Lung (tissue), 12 donors: ENCODE measurements around the gene CFAP251. TPM values are rescaled to one million over a fixed set of nuclear protein-coding genes. Genes with fewer than 3 reads are reported as not detected.

Experiments
- ATAC-seq: fragments of 200-7000 bp; cut with Tn5 transposase; one replicate; pipeline ENCODE4 v1.9.1; 2020; ENCODE audit warnings: moderate number of reproducible peaks; ENCODE audit not compliant: insufficient read depth, low FRiP score
- DNase-seq, 3 donors: peaks; one replicate each; pipeline ENCODE4 v3.0.0-alpha.2; 2013 to 2017
- H3K27ac ChIP-seq, 2 donors: one replicate each; pipeline ENCODE4 v1.5.1; 2013; ENCODE audit warnings: mild to moderate bottlenecking in 2 of 2, moderate library complexity in 2 of 2, control low read depth in 1 of 2, inconsistent platforms in 1 of 2, low read depth in 1 of 2, low read length in 1 of 2
- H3K27me3 ChIP-seq, 3 donors: one replicate each; pipeline ENCODE4 v1.5.1; 2013; ENCODE audit warnings: low read length in 2 of 3; ENCODE audit not compliant: control insufficient read depth in 3 of 3, insufficient read depth in 3 of 3
- H3K36me3 ChIP-seq, 4 donors: one replicate each; pipeline ENCODE4 v1.5.1; 2013; ENCODE audit warnings: low read length in 4 of 4, mild to moderate bottlenecking in 1 of 4, moderate library complexity in 1 of 4; ENCODE audit not compliant: control insufficient read depth in 4 of 4, insufficient read depth in 4 of 4
- H3K4me1 ChIP-seq, 5 donors: one replicate each; pipeline ENCODE4 v1.5.1; 2013; ENCODE audit warnings: low read length in 5 of 5, mild to moderate bottlenecking in 2 of 5, moderate library complexity in 1 of 5; ENCODE audit not compliant: control insufficient read depth in 5 of 5, insufficient read depth in 5 of 5
- H3K4me3 ChIP-seq: one replicate; pipeline ENCODE4 v1.5.1; 2013; ENCODE audit warnings: mild to moderate bottlenecking, control low read depth, moderate library complexity
- H3K9ac ChIP-seq, 2 donors: one replicate each; pipeline ENCODE4 v1.5.1; 2013; ENCODE audit warnings: low read length in 2 of 2, control low read depth in 1 of 2; ENCODE audit not compliant: insufficient read depth in 1 of 2
- H3K9me3 ChIP-seq, 4 donors: one replicate each; pipeline ENCODE4 v1.5.1; 2013; ENCODE audit warnings: low read length in 3 of 4, mild to moderate bottlenecking in 1 of 4, moderate library complexity in 1 of 4; ENCODE audit not compliant: control insufficient read depth in 4 of 4, insufficient read depth in 3 of 4
- whole genome bisulfite sequencing, 2 donors: extraction: QIAGEN DNeasy Blood & Tissue Kit; methylation state at CpG; one replicate each; pipeline ENCODE4 v1.1.7; 2013; 5-methylcytosine and 5-hydroxymethylcytosine counted together
- polyA plus RNA-seq, 2 donors: library from polyadenylated mRNA; stranded (reverse); fragments of 200-250 nt; gene quantifications; one replicate each; pipeline ENCODE4 v1.2.1, GENCODE V29; 2013
- total RNA-seq, 2 donors: library from RNA; depleted of rRNA in 1 of 2; stranded (reverse); fragments of >200 nt in 1 of 2; gene quantifications; one replicate each; pipeline ENCODE4 v1.2.1, GENCODE V29; 2014 to 2021
- TF ChIP-seq, protein P1 (sequence below): IDR thresholded peaks from 2 replicates; pipeline ENCODE4 v1.5.1; 2012; ENCODE audit warnings: mild to moderate bottlenecking; ENCODE audit errors: control extremely low read depth, extremely low read depth
- donor health status: control.
- donor health status: control.
- donor health status: Bipolar disorder and iron deficiency.
- donor health status: healthy.
- donor health status: DM: yes; HTN: yes; CAD: no.

CFAP251 gene
- total and polyA plus RNA-seq, 4 donors: 6.9 to 35.4 (median 15.6) TPM

DNA sequence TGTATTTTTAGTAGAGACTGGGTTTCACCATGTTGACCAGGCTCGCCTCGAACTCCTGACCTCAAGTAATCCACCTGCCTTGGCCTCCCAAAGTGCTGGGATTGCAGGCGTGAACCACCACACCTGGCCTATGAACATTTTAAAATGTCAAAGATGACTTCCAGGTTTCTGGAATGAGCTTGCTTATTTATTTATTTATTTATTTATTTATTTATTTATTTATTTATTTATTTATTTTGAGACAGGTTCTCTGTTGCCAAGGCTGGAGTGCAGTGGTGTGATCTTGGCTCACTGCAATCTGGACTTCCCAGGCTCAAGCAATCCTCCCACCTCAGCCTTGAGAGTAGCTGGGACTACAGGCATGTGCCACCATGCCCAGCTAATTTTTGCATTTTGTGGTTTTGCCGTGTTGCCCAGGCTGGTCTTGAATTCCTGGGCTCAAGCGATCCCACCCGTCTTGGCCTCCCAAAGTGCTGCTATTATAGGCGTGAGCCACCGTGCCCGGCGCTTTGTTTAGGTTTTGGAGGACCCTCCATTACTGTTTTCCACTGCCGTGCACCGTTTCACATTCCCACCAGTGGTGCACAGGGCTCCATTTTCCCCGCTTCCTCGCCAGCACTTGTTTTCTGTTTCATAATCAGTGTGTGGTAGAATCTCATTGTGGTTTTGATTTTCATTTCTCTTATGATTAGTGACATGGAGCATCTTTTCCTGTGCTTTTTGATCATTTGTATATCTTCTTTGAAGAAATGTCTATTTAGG is 6.4 kb upstream of the CFAP251 start:
- Histone ChIP-seq H3K27ac (no peak overlapping the region), H3K36me3 (peaks cover 21 to 28% (median 25%) of the 10 kb centered on the region in 4 donors), H3K9ac (no peak overlapping the region), H3K4me1 (no peaks in the 10 kb centered on the region), H3K9me3 (no peaks in the 10 kb centered on the region), H3K27me3 (no peaks in the 10 kb centered on the region), H3K4me3 (no peak overlapping the region)
- WGBS, 2 donors: 85 to 91% methylated on average over 14 of the region's 14 CpGs
- TF ChIP-seq, protein P1, sequence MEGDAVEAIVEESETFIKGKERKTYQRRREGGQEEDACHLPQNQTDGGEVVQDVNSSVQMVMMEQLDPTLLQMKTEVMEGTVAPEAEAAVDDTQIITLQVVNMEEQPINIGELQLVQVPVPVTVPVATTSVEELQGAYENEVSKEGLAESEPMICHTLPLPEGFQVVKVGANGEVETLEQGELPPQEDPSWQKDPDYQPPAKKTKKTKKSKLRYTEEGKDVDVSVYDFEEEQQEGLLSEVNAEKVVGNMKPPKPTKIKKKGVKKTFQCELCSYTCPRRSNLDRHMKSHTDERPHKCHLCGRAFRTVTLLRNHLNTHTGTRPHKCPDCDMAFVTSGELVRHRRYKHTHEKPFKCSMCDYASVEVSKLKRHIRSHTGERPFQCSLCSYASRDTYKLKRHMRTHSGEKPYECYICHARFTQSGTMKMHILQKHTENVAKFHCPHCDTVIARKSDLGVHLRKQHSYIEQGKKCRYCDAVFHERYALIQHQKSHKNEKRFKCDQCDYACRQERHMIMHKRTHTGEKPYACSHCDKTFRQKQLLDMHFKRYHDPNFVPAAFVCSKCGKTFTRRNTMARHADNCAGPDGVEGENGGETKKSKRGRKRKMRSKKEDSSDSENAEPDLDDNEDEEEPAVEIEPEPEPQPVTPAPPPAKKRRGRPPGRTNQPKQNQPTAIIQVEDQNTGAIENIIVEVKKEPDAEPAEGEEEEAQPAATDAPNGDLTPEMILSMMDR: no peak
- no peak for DNase-seq
- ATAC-seq: no peak

DNA sequence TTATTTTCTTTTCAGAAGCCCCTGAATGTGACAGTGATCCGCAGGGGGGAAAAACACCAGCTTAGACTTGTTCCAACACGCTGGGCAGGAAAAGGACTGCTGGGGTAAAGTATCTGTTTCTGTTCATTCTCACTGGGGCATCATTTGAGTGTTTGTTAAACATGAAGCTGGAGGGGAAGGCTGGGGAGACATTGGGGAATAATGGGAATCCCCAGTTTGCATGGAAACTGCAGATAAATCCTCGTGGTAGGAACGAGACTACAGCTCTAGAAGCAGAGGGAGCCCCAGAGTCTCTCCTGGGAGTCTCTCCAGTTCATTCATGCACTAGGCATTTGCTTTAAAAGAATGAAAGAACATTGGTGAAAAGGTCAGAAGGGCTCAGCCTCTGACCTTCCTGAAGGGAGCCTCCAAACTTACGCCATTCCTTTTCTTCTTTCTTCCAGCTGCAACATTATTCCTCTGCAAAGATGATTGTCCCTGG is 2.5 kb upstream of the CFAP251 start:
- WGBS, 2 donors: 83 to 92% methylated on average over 5 of the region's 5 CpGs
- Histone ChIP-seq H3K9me3 (no peaks in the 10 kb centered on the region), H3K9ac (no peak overlapping the region), H3K27ac (no peak overlapping the region), H3K27me3 (no peaks in the 10 kb centered on the region), H3K4me3 (no peak overlapping the region), H3K4me1 (peaks cover 0 to 9% (median 3%) of the 10 kb centered on the region in 5 donors), H3K36me3 (peaks cover 6 to 27% (median 16%) of the 10 kb centered on the region in 4 donors)
- ATAC-seq (no peak), DNase-seq (no peak)
- TF ChIP-seq, protein P1: no peak

DNA sequence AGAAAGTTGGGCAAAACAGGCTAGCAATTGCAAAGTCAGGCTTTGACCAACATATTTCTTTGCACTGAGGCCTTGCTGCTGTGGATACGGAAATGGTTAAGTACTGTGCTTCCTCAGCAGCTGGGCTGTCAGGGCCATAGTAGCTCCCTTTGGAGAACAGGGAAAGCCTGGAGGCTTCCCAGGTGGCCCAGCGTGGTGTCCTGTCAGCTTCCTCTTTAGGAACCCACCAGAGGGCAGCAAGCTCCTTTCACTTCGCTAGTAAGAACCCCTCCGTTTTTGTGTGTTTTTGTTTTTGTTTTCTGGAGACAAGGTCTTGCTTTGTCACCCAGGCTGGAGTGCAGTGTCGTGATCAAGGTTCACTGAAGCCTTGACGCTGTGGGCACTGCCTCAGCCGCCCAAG is 1.7 kb upstream of the CFAP251 start:
- peaks cover 6 to 24% (median 16%) of the 10 kb centered on the region in 4 donors for H3K36me3 ChIP-seq
- H3K27ac ChIP-seq: peak overlapping the region in 1 of 2 donors; percentile 33
- no peak overlapping the region for H3K4me3 ChIP-seq
- ATAC-seq (no peak), DNase-seq (peak; percentile 19 to 24 (median 19))
- no peak overlapping the region for H3K9ac ChIP-seq
- H3K4me1 ChIP-seq: peaks cover 0 to 9% (median 3%) of the 10 kb centered on the region in 5 donors
- WGBS, 2 donors: 66 to 75% methylated on average over 7 of the region's 7 CpGs
- H3K9me3 ChIP-seq: no peaks in the 10 kb centered on the region
- TF ChIP-seq, protein P1: no peak
- H3K27me3 ChIP-seq: no peaks in the 10 kb centered on the region
